Dermis blood vessel endothelial cell (primary cell): Measurements from ENCODE around the gene SLC24A5. TPM values are rescaled to one million over a fixed set of nuclear protein-coding genes. Genes with fewer than 3 reads are reported as not detected.
A peak's percentile ranks its signal among the peaks of the same experiment; 100 is the strongest.

Source experiments
- DNase-seq: peaks from one replicate; pipeline ENCODE4 v3.0.0; 2010
- total RNA-seq: library from RNA; depleted of rRNA; stranded (reverse); fragments of >200 nt; gene quantifications from 2 replicates; pipeline ENCODE4 v1.2.3, GENCODE V29; 2014

The SLC24A5 gene
- total RNA-seq, 1 donor from 2014 or later, result not detected

- DNase-seq, result peak; percentile 72
Observed at GRCh38 chr15:48112242-48112641, 8.5 kb upstream of the SLC24A5 start.

GRCh38 chr15:48119277-48119676 lies 1.5 kb upstream of the SLC24A5 start:
- no peak for DNase-seq

GRCh38 chr15:48121849-48122248 lies 1.1 kb downstream of the SLC24A5 start:
- DNase-seq, result no peak

- no peak for DNase-seq
Observed at GRCh38 chr15:48126667-48127355, 6.0 kb downstream of the SLC24A5 start.

GRCh38 chr15:48131324-48131723 lies 10.5 kb downstream of the SLC24A5 start:
- no peak for DNase-seq

GRCh38 chr15:48132874-48133273 lies 12.1 kb downstream of the SLC24A5 start:
- no peak for DNase-seq

- DNase-seq, result no peak
Observed at GRCh38 chr15:48143856-48144255, 23.1 kb downstream of the SLC24A5 start.

- peak; percentile 12 for DNase-seq
Observed at GRCh38 chr15:48144889-48145288, 24.1 kb downstream of the SLC24A5 start.

GRCh38 chr15:48145923-48146322 lies 25.1 kb downstream of the SLC24A5 start:
- no peak for DNase-seq

GRCh38 chr15:48147358-48147757 lies 26.6 kb downstream of the SLC24A5 start:
- no peak for DNase-seq

- DNase-seq, result peak; percentile 93
Observed at GRCh38 chr15:48149858-48150257, 29.1 kb downstream of the SLC24A5 start.

- no peak for DNase-seq
Observed at GRCh38 chr15:48153526-48153925, 32.7 kb downstream of the SLC24A5 start.

- no peak for DNase-seq
Observed at GRCh38 chr15:48168616-48169015, 47.8 kb downstream of the SLC24A5 start.

GRCh38 chr15:48170981-48171380 lies 50.2 kb downstream of the SLC24A5 start:
- DNase-seq, result no peak

- DNase-seq, result no peak
Observed at GRCh38 chr15:48175126-48175525, 54.3 kb downstream of the SLC24A5 start.

- DNase-seq, result no peak
Observed at GRCh38 chr15:48176112-48176511, 55.3 kb downstream of the SLC24A5 start.

GRCh38 chr15:48176957-48177356 lies 56.2 kb downstream of the SLC24A5 start:
- DNase-seq, result no peak

GRCh38 chr15:48177383-48177765 lies 56.6 kb downstream of the SLC24A5 start:
- DNase-seq, result peak; percentile 84

- DNase-seq, result peak; percentile 90
Observed at GRCh38 chr15:48177766-48178647, 57.2 kb downstream of the SLC24A5 start, which contains the start of gene MYEF2. TSS of gene MYEF2 (minus strand) at chr15:48178295. CDS start at chr15:48178237, 58 bp downstream.

- DNase-seq, result no peak
Observed at GRCh38 chr15:48178648-48178931, 57.8 kb downstream of the SLC24A5 start.

GRCh38 chr15:48182749-48183148 lies 62.0 kb downstream of the SLC24A5 start:
- DNase-seq, result no peak

- no peak for DNase-seq
Observed at GRCh38 chr15:48185529-48185928, 64.7 kb downstream of the SLC24A5 start.

GRCh38 chr15:48186271-48186670 lies 65.5 kb downstream of the SLC24A5 start:
- no peak for DNase-seq

- peak; percentile 78 for DNase-seq
Observed at GRCh38 chr15:48190932-48191573, 70.3 kb downstream of the SLC24A5 start.
